Lower leg skin (tissue), 4 donors: ENCODE results near the gene GALNT2. TPM values are rescaled to one million over a fixed set of nuclear protein-coding genes. Genes with fewer than 3 reads are reported as not detected.
A peak's percentile ranks its signal among the peaks of the same experiment; 100 is the strongest.

Experiments used
- DNase-seq, 2 donors: peaks; one replicate each; pipeline ENCODE4 v3.0.0-alpha.2; 2019; ENCODE audit warnings: low spot score in 2 of 2
- H3K4me3 ChIP-seq: fragments of 200-600 bp; sonication (generic); 2 replicates; pipeline ENCODE4 v1.5.1; 2017; ENCODE audit warnings: mild to moderate bottlenecking, low read depth; ENCODE audit not compliant: poor library complexity, severe bottlenecking
- POLR2A ChIP-seq, 2 donors: fragments of 450-650 bp; IDR thresholded peaks; one replicate each; pipeline ENCODE4 v1.6.1; 2016 to 2017; ENCODE audit warnings: antibody characterized with exemption in 2 of 2, mild to moderate bottlenecking in 1 of 2, moderate library complexity in 1 of 2
- WGBS, 2 donors: methylation state at CpG; one replicate each; pipeline ENCODE4 v1.1.5; 2018; 5-methylcytosine and 5-hydroxymethylcytosine counted together
- intact Hi-C: fragments of 100-400 bp; cut with DNase I; formaldehyde crosslinking; loops from one replicate; pipeline ENCODE4 v1.15.0; 2023; ENCODE audit warnings: low total_unique reads
- total RNA-seq, 4 donors: library from RNA; depleted of rRNA; stranded (reverse); fragments of >200 nt; gene quantifications; one replicate each; pipeline ENCODE4 v1.1.0, GENCODE V29; 2016
- TF ChIP-seq, protein P1 (sequence below), 3 donors: fragments of 450-650 bp; IDR thresholded peaks; one replicate each; pipeline ENCODE4 v1.5.1; 2016; ENCODE audit warnings: antibody characterized with exemption in 3 of 3, mild to moderate bottlenecking in 3 of 3, moderate library complexity in 2 of 3

Gene GALNT2
- total RNA-seq, 4 donors from 2014 or later = 11.0 to 31.0 (median 20.2) TPM

DNA sequence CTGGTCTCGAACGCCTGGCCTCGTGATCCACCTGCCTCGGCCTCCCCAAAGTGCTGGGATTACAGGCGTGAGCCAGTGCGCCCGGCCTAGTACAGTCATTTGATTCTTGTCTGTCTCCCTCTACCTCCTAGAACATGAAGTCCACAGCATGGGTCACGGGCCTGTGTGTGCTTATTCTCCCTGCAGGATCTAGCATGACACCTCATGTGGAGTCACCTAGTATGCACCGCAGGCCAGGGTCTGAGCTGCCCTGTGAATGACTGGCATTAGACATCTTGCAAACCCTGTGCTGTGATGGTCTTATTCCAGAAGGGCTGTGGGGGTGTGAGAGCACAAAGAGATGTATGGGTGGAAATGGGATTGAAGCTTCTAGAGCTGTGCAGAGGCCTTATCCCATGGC, 133.2 kb downstream of the GALNT2 start:
- WGBS, 2 donors = 96 to 97% methylated on average over 9 of the region's 9 CpGs
- no peak overlapping the region for H3K4me3 ChIP-seq
- intact Hi-C loops = no loop called here
- DNase-seq = peak in 1 of 2 donors; percentile 79
- no peak for TF ChIP-seq POLR2A (IDR thresholded peaks at IDR 0.05)
- TF ChIP-seq, protein P1, sequence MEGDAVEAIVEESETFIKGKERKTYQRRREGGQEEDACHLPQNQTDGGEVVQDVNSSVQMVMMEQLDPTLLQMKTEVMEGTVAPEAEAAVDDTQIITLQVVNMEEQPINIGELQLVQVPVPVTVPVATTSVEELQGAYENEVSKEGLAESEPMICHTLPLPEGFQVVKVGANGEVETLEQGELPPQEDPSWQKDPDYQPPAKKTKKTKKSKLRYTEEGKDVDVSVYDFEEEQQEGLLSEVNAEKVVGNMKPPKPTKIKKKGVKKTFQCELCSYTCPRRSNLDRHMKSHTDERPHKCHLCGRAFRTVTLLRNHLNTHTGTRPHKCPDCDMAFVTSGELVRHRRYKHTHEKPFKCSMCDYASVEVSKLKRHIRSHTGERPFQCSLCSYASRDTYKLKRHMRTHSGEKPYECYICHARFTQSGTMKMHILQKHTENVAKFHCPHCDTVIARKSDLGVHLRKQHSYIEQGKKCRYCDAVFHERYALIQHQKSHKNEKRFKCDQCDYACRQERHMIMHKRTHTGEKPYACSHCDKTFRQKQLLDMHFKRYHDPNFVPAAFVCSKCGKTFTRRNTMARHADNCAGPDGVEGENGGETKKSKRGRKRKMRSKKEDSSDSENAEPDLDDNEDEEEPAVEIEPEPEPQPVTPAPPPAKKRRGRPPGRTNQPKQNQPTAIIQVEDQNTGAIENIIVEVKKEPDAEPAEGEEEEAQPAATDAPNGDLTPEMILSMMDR (IDR thresholded peaks at IDR 0.05) = no peak

DNA sequence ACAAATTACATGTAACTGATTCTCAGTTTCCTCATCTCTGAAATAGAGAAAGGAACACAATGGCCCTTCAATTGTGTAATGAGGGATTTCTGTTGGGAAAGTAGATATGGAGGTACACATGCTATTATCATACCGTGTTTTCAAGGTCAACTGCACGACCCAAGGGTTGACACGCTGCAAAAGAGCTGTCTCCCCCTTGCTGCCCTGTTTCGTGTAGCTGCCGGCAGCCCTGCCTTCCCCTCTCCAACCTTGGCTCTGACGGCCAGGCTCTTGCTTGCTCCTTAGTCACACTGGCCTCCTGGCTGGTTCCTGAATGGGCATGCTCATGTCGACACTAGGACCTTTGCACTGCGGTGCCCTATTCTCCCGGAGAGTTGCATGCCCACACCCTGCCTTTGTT, 134.4 kb downstream of the GALNT2 start:
- TF ChIP-seq, protein P1 (IDR thresholded peaks at IDR 0.05) = no peak
- no peak for TF ChIP-seq POLR2A (IDR thresholded peaks at IDR 0.05)
- WGBS, 2 donors = 93 to 95% methylated on average over 9 of the region's 9 CpGs
- intact Hi-C loops = no loop called here
- no peak overlapping the region for H3K4me3 ChIP-seq
- DNase-seq = peak in 1 of 2 donors; percentile 65

DNA sequence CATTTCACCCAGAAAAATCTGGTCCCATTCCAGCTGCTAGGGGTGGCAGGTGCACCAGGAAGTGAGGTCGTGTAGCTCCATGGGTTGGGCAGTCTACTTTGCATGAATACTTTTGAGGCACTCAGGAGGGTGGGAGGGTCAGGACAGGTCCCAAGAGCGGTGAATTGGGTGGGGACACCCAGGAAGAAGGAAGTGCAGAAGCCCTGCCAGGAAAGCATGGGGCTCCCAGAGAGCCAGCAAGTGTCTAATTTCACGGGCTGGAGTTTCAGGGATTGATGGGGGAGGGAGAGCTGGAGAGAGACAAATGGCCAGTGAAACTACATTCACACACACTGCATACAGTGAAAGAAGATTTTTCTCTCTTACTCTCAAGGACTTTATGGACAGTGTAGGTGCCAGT, 137.8 kb downstream of the GALNT2 start:
- intact Hi-C loops = no loop called here
- DNase-seq = peak in 1 of 2 donors; percentile 57
- TF ChIP-seq, protein P1 (IDR thresholded peaks at IDR 0.05) = no peak
- no peak for TF ChIP-seq POLR2A (IDR thresholded peaks at IDR 0.05)
- 51 to 66% methylated on average over 3 of the region's 3 CpGs for WGBS, 2 donors
- H3K4me3 ChIP-seq = no peak overlapping the region

DNA sequence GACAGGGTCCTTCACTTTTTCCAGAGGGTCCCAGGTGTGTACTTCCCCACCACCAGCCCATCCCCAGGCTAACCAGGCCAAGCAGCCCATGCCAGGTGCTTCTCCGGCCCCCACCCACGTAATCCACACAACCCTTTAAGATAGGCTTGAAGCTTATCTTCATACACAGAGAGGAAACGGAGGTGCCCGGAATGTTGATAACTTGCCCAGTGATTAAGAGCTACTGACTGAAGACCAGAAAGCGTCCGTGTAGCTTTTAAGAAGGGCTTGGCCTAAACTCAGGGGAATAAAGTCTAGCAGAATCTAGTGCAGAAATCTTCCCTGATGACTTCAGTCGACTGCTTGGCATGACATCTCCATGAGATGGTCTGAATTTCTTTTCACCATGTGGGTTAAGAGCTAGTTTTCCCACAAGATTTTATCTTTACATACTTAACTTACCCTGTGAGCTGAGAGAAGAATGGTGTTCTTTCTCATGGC, 138.7 kb downstream of the GALNT2 start:
- WGBS, 2 donors = 66 to 81% methylated on average over 7 of the region's 7 CpGs
- intact Hi-C loops = no loop called here
- DNase-seq = peak in 1 of 2 donors; percentile 72

DNA sequence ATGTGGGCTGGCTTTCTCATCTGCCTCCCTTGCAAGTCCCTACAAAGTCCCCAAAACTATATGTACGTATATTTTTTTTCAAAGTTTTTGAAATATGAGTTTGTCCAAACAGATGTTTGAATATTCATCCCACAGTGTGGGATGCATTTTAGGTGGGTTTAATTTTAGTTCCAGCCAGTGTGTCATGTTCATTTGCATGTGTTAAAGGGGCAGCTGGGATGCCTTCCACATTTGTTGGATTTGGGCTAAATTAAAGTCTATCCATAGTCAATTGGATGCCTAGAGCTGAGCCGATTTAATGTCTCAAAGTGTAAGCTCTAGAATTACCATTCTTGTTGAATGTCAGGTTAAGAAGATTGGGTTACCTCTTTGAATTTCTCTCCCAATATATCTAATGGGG, 139.2 kb downstream of the GALNT2 start:
- TF ChIP-seq, protein P1 (IDR thresholded peaks at IDR 0.05) = no peak
- TF ChIP-seq POLR2A (IDR thresholded peaks at IDR 0.05) = no peak
- DNase-seq = no peak
- 80 to 93% methylated on average over 2 of the region's 2 CpGs for WGBS, 2 donors
- intact Hi-C loops = no loop called here
- H3K4me3 ChIP-seq = no peak overlapping the region

More for the DNA sequence above, 138.7 kb downstream of the GALNT2 start:
- TF ChIP-seq POLR2A (IDR thresholded peaks at IDR 0.05) = no peak
- TF ChIP-seq, protein P1 (IDR thresholded peaks at IDR 0.05) = no peak
- no peak overlapping the region for H3K4me3 ChIP-seq

DNA sequence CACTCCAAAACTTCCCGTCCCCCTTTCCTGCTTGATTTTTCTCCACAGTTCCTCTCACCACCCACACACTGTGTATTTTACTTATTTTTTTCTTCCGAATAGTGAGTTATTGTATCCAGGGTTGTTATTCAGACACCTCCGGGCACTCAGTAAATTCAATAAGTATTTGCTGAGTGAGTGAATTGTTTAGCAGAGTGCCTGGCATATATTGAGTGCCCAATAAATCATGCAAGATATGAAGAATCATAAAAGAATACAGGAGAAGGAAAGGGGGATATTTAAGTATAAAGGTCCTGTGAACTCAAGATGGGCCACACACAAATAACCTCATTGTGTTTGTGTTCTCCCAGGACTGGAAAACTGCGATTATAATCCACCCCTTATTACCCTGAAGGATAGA, 139.9 kb downstream of the GALNT2 start:
- WGBS, 2 donors = 63 to 82% methylated on average over 4 of the region's 4 CpGs
- DNase-seq = no peak
- TF ChIP-seq POLR2A (IDR thresholded peaks at IDR 0.05) = no peak
- TF ChIP-seq, protein P1 (IDR thresholded peaks at IDR 0.05) = no peak

More for the DNA sequence above, 139.9 kb downstream of the GALNT2 start:
- H3K4me3 ChIP-seq = no peak overlapping the region
- intact Hi-C loops = no loop called here
